Mammary epithelial cell (primary cell): Measurements from ENCODE around the gene CELF5.

Source experiments
- CTCF ChIP-seq, 2 donors: IDR thresholded peaks in 1 of 2; conservative IDR thresholded peaks in 1 of 2; 2 replicates each; pipeline ENCODE4 v1.5.1; 2011 to 2012; ENCODE audit warnings: inconsistent platforms in 2 of 2, low read length in 2 of 2, mild to moderate bottlenecking in 2 of 2, control low read depth in 1 of 2, low read depth in 1 of 2; ENCODE audit not compliant: insufficient read depth in 1 of 2; ENCODE audit errors: extremely low read depth in 1 of 2
- EZH2 ChIP-seq: IDR thresholded peaks from 2 replicates; pipeline ENCODE4 v1.6.1; 2012; ENCODE audit warnings: low read length, inconsistent platforms, borderline replicate concordance

- TF ChIP-seq CTCF (conservative IDR thresholded peaks at IDR 0.05 in 1 of 2, IDR thresholded peaks at IDR 0.05 in 1 of 2; ENCODE audit: extremely low read depth in 1 of 2, insufficient read depth in 1 of 2, low read depth in 1 of 2, low read length in 2 of 2) (no peak), EZH2 (no peak)
These were observed 11.3 kb upstream of the CELF5 start for GRCh38 chr19:3213159-3213558.
